ENCODE data around the gene ADAMTSL4. TPM values are rescaled to one million over a fixed set of nuclear protein-coding genes. Genes with fewer than 3 reads are reported as not detected.

Gene ADAMTSL4
- total and polyA plus RNA-seq, 5 donors, result 22.6 to 57.0 (median 34.9) TPM

- no peak for DNase-seq
- Histone ChIP-seq H3K4me1 (ENCODE audit: control insufficient read depth, insufficient read depth, low read length) (peaks cover 3% of the 10 kb centered on the region), H3K9me3 (ENCODE audit: control insufficient read depth, low read length) (no peaks in the 10 kb centered on the region), H3K4me3 (ENCODE audit: low read length) (peak overlapping the region; percentile 62), H3K27ac (ENCODE audit: low read length) (peak overlapping the region; percentile 76), H3K27me3 (ENCODE audit: control insufficient read depth, insufficient read depth) (no peaks in the 10 kb centered on the region)
- peak in 1 of 2 donors; percentile 3 for ATAC-seq
- intact Hi-C loops (cut with DNase I), result no loop called here
- WGBS, result 30% methylated on average over 21 of the region's 21 CpGs
Measured at GRCh38 chr1:150514913-150515327, 34.3 kb upstream of the ADAMTSL4 start.

GRCh38 chr1:150515328-150516049 is 33.7 kb upstream of the ADAMTSL4 start, which contains the start of gene FALEC:
Gene FALEC, plus strand, starts transcription at chr1:150515752.
- no peaks in the 10 kb centered on the region for H3K9me3 ChIP-seq (ENCODE audit: control insufficient read depth, low read length)
- ATAC-seq, result peak; percentile 99
- intact Hi-C loops (cut with DNase I), result no loop called here

GRCh38 chr1:150516050-150516591 is 33.1 kb upstream of the ADAMTSL4 start:
- intact Hi-C loops (cut with DNase I), result no loop called here
- 1% methylated on average over 19 of the region's 19 CpGs for WGBS
- peak overlapping the region; percentile 62 for H3K4me3 ChIP-seq (ENCODE audit: low read length)

More at GRCh38 chr1:150515328-150516049, 33.7 kb upstream of the ADAMTSL4 start, which contains the start of gene FALEC:
- peak within 1 kb of the TSS; percentile 62 for H3K4me3 ChIP-seq (ENCODE audit: low read length)
- peak; percentile 99 to 100 (median 99) for DNase-seq
- WGBS, result under 1% methylated on average over 54 of the region's 54 CpGs
- H3K27ac ChIP-seq (ENCODE audit: low read length), result peak within 1 kb of the TSS; percentile 76
- peaks cover 3% of the 10 kb centered on the region for H3K4me1 ChIP-seq (ENCODE audit: control insufficient read depth, insufficient read depth, low read length)
- no peaks in the 10 kb centered on the region for H3K27me3 ChIP-seq (ENCODE audit: control insufficient read depth, insufficient read depth)

GRCh38 chr1:150516616-150517015 is 32.6 kb upstream of the ADAMTSL4 start:
- no peak overlapping the region for H3K4me3 ChIP-seq (ENCODE audit: low read length)
- DNase-seq (no peak), ATAC-seq (no peak)
- no peaks in the 10 kb centered on the region for H3K9me3 ChIP-seq (ENCODE audit: control insufficient read depth, low read length)
- intact Hi-C loops (cut with DNase I), result no loop called here
- WGBS, result 56% methylated on average over 4 of the region's 4 CpGs
- peaks cover 3% of the 10 kb centered on the region for H3K4me1 ChIP-seq (ENCODE audit: control insufficient read depth, insufficient read depth, low read length)
- no peak overlapping the region for H3K27ac ChIP-seq (ENCODE audit: low read length)
- H3K27me3 ChIP-seq (ENCODE audit: control insufficient read depth, insufficient read depth), result no peaks in the 10 kb centered on the region

More at GRCh38 chr1:150516050-150516591, 33.1 kb upstream of the ADAMTSL4 start:
- Histone ChIP-seq H3K4me1 (ENCODE audit: control insufficient read depth, insufficient read depth, low read length) (peaks cover 3% of the 10 kb centered on the region), H3K27me3 (ENCODE audit: control insufficient read depth, insufficient read depth) (no peaks in the 10 kb centered on the region), H3K9me3 (ENCODE audit: control insufficient read depth, low read length) (no peaks in the 10 kb centered on the region), H3K27ac (ENCODE audit: low read length) (peak overlapping the region; percentile 23)
- peak in 1 of 3 donors; percentile 54 for DNase-seq
- ATAC-seq, result peak in 1 of 2 donors; percentile 1

GRCh38 chr1:150521196-150521968 is 27.8 kb upstream of the ADAMTSL4 start:
- H3K9me3 ChIP-seq (ENCODE audit: control insufficient read depth, low read length), result no peaks in the 10 kb centered on the region
- intact Hi-C loops (cut with DNase I), result no loop called here
- 75% methylated on average over 1 of the region's 1 CpG for WGBS
- no peak for ATAC-seq
- DNase-seq, result no peak
- no peak overlapping the region for H3K27ac ChIP-seq (ENCODE audit: low read length)
- peaks cover 2% of the 10 kb centered on the region for H3K4me1 ChIP-seq (ENCODE audit: control insufficient read depth, insufficient read depth, low read length)
- H3K27me3 ChIP-seq (ENCODE audit: control insufficient read depth, insufficient read depth), result no peaks in the 10 kb centered on the region
- no peak overlapping the region for H3K4me3 ChIP-seq (ENCODE audit: low read length)

GRCh38 chr1:150525348-150525747 is 23.9 kb upstream of the ADAMTSL4 start:
- intact Hi-C loops (cut with DNase I), result no loop called here
- Histone ChIP-seq H3K4me1 (ENCODE audit: control insufficient read depth, insufficient read depth, low read length) (peaks cover 3% of the 10 kb centered on the region), H3K27me3 (ENCODE audit: control insufficient read depth, insufficient read depth) (no peaks in the 10 kb centered on the region), H3K9me3 (ENCODE audit: control insufficient read depth, low read length) (no peaks in the 10 kb centered on the region), H3K27ac (ENCODE audit: low read length) (no peak overlapping the region), H3K4me3 (ENCODE audit: low read length) (no peak overlapping the region)
- DNase-seq, result no peak
- no peak for ATAC-seq
- 89% methylated on average over 3 of the region's 3 CpGs for WGBS

GRCh38 chr1:150528196-150528595 is 21.0 kb upstream of the ADAMTSL4 start:
- DNase-seq, result no peak
- WGBS, result 86% methylated on average over 1 of the region's 1 CpG
- Histone ChIP-seq H3K9me3 (ENCODE audit: control insufficient read depth, low read length) (no peaks in the 10 kb centered on the region), H3K27ac (ENCODE audit: low read length) (no peak overlapping the region), H3K4me3 (ENCODE audit: low read length) (no peak overlapping the region), H3K4me1 (ENCODE audit: control insufficient read depth, insufficient read depth, low read length) (peaks cover 3% of the 10 kb centered on the region), H3K27me3 (ENCODE audit: control insufficient read depth, insufficient read depth) (no peaks in the 10 kb centered on the region)
- intact Hi-C loops (cut with DNase I), result no loop called here
- ATAC-seq, result no peak

- DNase-seq (peak in 1 of 3 donors; percentile 12), ATAC-seq (peak; percentile 5 to 44)
- Histone ChIP-seq H3K27ac (ENCODE audit: low read length) (peak overlapping the region; percentile 36), H3K4me1 (ENCODE audit: control insufficient read depth, insufficient read depth, low read length) (peaks cover 3% of the 10 kb centered on the region), H3K27me3 (ENCODE audit: control insufficient read depth, insufficient read depth) (no peaks in the 10 kb centered on the region), H3K9me3 (ENCODE audit: control insufficient read depth, low read length) (no peaks in the 10 kb centered on the region), H3K4me3 (ENCODE audit: low read length) (no peak overlapping the region)
- intact Hi-C loops (cut with DNase I), result no loop called here
- 19% methylated on average over 4 of the region's 4 CpGs for WGBS
Measured at GRCh38 chr1:150529017-150529416, 20.2 kb upstream of the ADAMTSL4 start.

- DNase-seq, result peak in 1 of 3 donors; percentile 30
- Histone ChIP-seq H3K4me3 (ENCODE audit: low read length) (no peak overlapping the region), H3K27me3 (ENCODE audit: control insufficient read depth, insufficient read depth) (no peaks in the 10 kb centered on the region), H3K27ac (ENCODE audit: low read length) (no peak overlapping the region), H3K4me1 (ENCODE audit: control insufficient read depth, insufficient read depth, low read length) (peaks cover 3% of the 10 kb centered on the region), H3K9me3 (ENCODE audit: control insufficient read depth, low read length) (no peaks in the 10 kb centered on the region)
- WGBS, result 96% methylated on average over 14 of the region's 14 CpGs
- no peak for ATAC-seq
- intact Hi-C loops (cut with DNase I), result loop anchor here (5.0 to 10.0 kb wide), 4 partner anchors 56 to 68 kb away; no protein-coding TSS in a partner anchor
Measured at GRCh38 chr1:150530491-150531159, 18.6 kb upstream of the ADAMTSL4 start.

- peak; percentile 11 to 21 for ATAC-seq
- DNase-seq, result peak in 2 of 3 donors; percentile 63 to 78
- intact Hi-C loops (cut with DNase I), result loop anchor here (5.0 to 10.0 kb wide), 4 partner anchors 58 to 71 kb away; no protein-coding TSS in a partner anchor
Measured at GRCh38 chr1:150532860-150533259, 16.3 kb upstream of the ADAMTSL4 start.

More at GRCh38 chr1:150532860-150533259, 16.3 kb upstream of the ADAMTSL4 start:
- no peaks in the 10 kb centered on the region for H3K9me3 ChIP-seq (ENCODE audit: control insufficient read depth, low read length)
- no peaks in the 10 kb centered on the region for H3K27me3 ChIP-seq (ENCODE audit: control insufficient read depth, insufficient read depth)
- H3K4me3 ChIP-seq (ENCODE audit: low read length), result no peak overlapping the region
- peaks cover 3% of the 10 kb centered on the region for H3K4me1 ChIP-seq (ENCODE audit: control insufficient read depth, insufficient read depth, low read length)
- H3K27ac ChIP-seq (ENCODE audit: low read length), result peak overlapping the region; percentile 72
- 34% methylated on average over 5 of the region's 5 CpGs for WGBS
